GM19324 (cell line): ENCODE measurements around the gene IQSEC1.

ENCODE experiments used
- ATAC-seq: cut with Tn5 transposase; IDR thresholded peaks from one replicate; pipeline ENCODE4 v1.9.1; 2021; ENCODE audit warnings: mild to moderate bottlenecking, moderate library complexity; ENCODE audit not compliant: unreplicated experiment, low FRiP score

IQSEC1 gene

GRCh38 chr3:13052191-13052820 lies 20.9 kb downstream of the IQSEC1 start:
- ATAC-seq, result no peak

DNA sequence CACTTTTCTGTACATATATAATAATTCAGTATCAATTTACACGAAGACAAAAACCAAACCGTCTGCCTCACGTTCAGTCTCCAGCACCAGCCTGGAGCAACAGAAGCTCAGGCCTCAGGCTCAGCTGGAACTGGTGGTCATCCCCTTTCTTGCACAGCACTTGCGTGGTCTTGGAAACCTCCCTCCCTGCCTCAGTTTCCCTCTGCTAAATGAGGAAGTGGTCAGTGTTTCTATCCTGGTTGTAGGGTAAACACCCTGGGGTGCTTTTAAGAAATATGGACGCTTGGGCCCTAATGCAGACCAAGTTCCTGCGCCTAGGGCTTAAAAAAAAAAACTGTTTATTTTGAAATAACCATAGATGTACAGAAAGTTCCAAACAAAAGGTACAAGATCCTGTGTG lies 21.6 kb downstream of the IQSEC1 start:
- ATAC-seq, result no peak

DNA sequence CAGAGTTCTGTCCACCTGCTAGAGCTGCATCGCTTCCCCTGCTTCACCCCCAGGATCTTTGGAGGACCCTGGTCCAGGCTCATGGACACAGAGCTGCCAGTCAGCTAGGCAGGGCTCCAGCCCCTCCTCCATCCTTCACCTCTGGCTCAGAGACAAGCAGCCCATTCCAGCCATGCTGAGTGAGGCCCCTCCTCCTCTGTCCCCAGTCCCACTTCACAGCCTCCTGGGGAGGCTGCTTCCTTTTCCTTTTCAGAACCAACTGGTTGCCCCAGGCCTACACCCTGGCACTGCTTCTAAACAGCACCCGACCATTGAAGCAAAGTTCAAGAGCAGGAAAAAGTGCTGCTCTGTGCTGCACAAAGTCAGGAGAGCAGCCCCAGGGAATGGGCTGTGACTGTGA lies 22.2 kb downstream of the IQSEC1 start:
- ATAC-seq, result no peak

- no peak for ATAC-seq
Measured at GRCh38 chr3:13050446-13050845, 22.8 kb downstream of the IQSEC1 start.

- no peak for ATAC-seq
Measured at GRCh38 chr3:13049400-13049799, 23.8 kb downstream of the IQSEC1 start.

DNA sequence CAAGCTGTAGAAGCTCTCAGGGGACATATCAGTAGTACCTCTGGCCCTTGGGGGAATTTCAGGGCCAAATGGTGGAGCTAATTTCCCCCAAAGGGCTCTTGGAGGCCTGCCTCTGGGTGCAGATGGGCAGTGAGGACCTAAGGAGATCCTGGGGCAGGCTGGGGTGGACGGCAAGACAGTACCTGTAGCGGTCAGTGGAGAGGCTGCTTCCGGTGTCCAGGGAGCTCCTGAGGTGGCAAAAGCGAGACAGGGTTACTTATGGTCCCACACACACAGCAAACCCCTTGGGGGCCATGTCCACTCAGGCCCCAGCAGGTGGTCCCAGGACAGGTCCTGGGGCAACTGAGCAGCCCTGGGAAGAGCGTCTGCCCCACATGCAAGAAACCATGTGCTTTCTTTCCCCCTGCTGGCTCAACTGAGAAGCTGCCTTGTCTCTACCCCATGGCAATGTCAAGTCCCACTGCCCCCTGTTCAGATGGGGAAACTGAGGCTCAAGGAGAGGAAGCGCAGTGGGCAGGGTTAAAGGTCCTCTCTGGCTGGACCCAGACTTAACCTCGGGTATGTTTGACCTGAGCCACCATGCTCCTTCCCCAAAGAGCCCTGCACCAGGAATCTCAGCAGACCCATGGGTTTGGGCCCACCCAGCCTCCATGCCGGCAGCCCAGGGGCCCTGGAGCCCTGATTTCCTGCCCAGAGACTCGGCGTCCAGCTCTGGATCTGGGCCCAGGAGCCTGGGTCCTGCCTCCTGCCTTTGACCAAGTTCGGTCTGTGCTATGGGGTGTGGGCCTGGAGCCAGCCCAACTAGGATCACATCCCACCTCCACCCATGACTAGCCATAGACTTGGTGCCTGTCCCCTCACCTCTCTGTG lies 25.7 kb downstream of the IQSEC1 start:
- ATAC-seq, result no peak

DNA sequence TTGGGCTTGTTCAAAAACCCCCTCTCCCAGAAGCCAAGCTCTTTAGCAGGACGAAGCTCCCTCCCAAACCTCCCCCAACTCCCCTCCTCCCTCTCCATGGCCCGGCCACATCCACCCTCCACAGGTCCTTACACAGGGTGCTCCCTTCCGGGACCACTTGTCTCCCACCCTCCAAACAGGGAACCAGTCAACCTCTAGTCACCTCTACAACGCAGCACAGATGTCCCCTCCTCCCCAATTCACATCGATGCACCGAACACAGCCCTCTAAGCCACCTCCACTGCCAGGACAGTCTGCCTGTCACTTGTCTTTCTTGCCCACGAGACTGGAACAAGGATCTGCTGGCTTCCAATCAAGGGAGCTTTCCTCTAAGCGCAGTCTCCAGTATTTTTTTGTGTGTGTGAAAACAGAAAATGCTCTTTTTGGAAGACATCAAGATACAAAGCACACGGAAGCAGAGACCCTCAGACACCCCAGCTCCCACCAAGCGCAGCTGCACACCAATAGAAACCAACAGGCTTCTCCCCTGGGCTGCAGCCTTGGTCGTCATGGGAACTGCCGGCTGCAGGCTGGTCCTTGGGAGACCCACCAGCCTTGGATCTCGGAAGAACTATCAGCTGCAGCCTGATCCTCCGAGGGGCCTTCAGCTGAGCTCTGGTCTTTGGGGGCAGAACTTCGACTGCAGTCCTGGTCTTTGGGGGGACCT lies 26.5 kb downstream of the IQSEC1 start:
- ATAC-seq, result peak; percentile 16

GRCh38 chr3:13045904-13046568 lies 27.2 kb downstream of the IQSEC1 start:
- peak; percentile 76 for ATAC-seq

- peak; percentile 2 for ATAC-seq
Measured at GRCh38 chr3:13045241-13045903, 27.9 kb downstream of the IQSEC1 start.

DNA sequence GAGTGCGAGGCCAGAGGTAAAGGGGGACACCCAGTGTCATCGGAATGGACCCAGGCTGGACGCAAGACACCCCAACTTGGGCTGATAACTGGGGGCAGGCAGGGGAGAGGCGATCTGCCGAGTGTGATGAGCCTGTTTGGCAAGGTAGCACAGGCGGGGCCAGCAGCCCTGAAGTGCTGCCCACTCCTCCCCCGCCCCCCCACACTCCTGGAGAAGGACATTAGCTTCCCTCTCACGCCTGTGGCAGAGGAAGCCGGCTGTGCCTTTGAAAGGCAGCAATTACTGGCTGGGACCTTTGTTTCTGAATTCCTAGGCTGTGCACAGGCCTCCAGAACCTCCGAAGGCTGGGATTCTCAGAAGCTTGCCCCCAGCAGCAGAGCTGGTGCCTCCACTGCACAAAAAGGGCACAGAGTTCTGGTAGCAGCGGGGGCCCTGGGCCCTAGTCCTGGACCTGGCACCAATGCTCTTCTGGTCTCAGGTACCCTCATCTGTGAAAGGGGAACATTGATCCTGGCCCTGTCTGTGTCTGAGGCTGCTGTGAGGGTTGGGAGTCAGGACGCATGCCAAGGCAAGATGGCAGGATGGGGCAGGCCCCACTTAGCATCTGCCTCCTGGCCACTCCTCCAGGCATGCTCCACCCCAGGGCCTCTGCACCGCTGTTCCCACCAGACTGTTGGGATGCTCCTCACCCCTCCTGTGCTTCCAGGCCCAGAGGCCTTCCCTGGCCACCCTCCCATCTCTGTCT lies 28.6 kb downstream of the IQSEC1 start:
- ATAC-seq, result no peak

GRCh38 chr3:13043656-13044055 lies 29.6 kb downstream of the IQSEC1 start:
- ATAC-seq, result no peak

DNA sequence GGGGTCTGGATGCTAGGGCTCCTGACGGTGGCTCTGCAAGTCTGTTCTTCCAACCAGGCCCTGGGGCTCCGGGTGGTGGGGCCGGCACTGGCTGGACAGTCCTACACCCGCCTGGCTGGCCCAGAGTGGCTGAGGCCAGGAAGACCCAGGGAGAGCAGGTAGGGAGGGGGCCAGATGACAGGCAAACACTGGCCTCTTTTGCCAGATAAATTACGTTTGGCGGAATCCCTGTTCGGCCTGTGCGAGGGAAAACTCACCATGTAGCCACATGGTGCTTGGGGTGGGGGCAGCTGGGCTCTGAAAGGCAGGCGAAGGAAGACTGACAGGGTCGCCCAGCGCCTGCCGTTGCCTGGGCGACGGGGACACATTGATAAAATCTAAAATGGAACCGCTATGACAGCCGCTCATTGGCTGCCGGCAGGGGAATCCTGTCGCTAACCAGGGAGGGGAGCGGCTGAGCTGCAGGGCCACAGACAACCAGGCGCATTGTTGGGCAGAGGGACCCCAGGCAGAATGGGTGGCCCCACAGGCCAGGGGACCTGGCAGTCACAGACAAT lies 30.4 kb downstream of the IQSEC1 start:
- no peak for ATAC-seq

DNA sequence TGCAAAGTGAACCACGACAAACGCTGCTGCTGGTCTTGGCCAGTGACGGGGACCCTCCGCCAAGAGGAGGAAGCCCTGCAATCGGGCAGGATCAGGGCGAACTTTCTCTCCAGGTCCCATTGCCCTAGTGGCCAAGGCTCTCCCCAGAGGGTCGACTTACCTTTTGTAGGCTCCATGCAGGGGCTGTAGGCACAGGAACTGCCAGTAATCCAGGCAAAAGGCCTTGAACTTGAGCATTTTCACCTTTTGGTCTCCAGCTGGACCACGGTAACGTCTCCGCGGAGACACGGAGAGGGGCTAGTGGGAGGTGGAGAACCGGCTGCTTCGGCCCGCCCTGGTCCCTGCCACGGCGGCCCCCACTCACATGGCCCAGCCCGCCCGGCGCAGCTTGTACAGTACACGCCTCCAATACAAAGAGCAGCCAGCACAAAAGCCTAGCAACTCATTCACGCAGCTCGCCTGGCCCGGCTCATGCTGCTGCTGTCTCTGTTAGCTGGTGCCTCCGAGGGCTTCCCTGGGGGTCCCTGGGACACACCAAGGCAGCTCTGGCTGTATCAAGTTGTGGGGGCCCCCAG lies 31.0 kb downstream of the IQSEC1 start:
- ATAC-seq, result no peak

DNA sequence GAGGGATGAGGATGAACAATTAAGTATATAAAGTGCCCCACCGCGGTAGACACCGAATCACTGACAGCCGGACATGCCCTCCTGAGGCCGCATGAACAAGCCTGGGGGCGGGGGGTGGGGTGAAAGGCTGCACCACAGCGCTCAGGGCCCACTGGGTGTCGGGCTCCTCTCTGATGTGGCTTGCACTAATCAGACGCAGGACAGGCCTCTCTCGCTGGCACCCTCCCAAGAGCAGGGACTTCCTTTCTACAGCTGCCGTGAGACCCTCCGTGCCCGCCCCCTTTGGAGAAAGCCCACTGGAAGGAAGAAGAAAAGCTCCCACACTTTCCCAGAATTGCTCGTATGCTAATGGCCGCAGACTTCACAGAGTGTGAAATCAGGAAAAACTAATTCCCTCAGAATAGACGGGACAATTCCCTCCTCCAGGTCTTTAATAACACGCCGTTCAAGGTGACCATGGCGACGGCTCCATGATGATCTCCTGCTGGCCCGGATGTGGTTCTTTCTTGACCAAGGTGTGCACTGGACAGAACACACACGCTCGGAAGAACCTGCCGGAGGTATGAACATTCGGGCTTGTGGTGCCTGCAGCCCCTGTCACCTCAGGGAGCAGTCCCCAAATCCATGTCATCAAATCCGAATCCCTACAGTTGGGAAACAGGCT lies 32.0 kb downstream of the IQSEC1 start:
- no peak for ATAC-seq

DNA sequence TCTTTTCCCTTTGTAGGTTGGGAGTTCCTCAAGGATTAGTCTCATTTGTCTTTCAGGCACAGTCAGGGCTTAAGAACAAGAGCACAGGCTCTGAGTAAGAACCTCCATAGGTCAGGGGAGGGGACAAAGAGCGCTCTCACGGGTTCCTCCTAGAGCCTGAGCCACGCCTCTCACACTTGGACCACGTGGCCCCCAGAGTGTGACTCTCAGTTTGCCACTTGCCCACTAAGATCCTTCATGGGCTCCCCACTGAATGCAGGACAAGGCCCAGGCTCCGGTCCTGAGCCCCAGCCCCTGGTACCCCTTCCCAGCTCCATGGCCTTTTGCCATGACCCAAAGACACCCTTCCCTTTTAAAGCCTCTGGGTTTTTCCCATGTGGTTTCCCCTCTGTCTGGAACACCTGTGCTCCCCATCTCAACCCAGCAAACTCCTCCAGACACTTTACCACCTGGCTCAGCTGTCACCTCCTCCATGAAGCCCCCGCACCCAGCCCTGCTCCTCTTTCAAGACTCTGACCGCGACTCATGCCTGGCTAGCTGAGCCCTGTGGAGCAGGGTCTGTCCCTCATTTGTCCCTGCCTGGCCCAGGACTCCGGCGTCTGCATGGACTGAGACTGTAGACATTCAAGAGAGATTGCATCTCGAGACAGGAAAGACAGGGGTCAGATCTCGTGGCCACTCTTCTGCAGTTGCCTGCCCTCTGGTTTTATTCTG lies 32.7 kb downstream of the IQSEC1 start:
- ATAC-seq, result peak; percentile 83

GRCh38 chr3:13039213-13039896 lies 33.9 kb downstream of the IQSEC1 start:
- ATAC-seq, result no peak

DNA sequence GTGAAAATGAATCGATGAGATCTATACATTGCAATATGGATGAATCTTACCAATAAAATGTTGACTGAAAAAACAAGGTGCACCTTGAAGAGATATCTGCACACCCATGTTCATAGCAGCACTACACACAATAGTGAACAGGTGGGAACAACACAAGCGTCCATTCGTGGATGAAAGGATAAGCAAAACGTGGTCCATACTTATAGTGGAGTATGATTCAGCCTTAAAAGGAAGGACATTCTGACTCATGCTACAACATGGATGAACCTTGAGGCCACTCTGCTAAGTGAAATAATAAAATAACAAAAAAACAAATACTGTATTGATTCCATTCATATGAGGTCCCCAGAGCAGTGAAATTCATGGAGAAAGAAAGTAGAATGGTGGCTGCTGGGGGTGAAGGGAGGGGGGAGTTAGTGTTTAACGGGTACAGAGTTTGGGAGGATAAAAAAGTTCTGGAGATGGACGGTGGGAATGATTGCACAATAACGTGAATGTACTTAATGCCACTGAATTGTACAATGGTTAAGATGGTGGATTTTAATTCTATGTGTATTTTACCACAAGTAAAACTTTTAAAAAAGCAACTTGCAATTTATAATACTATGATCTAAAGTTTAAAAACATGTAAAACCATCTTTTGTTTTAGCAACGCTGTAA lies 35.6 kb downstream of the IQSEC1 start:
- no peak for ATAC-seq
